ENCODE measurements around the gene DLX2.

GRCh38 chr2:172084395-172084644 is 18.4 kb downstream of the DLX2 start:
- TF ChIP-seq POLR2A (IDR thresholded peaks at IDR 0.05) (no peak), CTCF (IDR thresholded peaks at IDR 0.05) (no peak), POLR2AphosphoS5 (IDR thresholded peaks at IDR 0.05) (no peak)

Measured in gastroesophageal sphincter (tissue), 3 donors.